H9 (cell line): Measurements from ENCODE around the gene CD7. TPM values are rescaled to one million over a fixed set of nuclear protein-coding genes. Genes with fewer than 3 reads are reported as not detected.

Source experiments
- DNase-seq: peaks from one replicate; pipeline ENCODE4 v3.0.0-alpha.2; 2017
- H2AFZ ChIP-seq: one replicate; pipeline ENCODE4 v1.6.1; 2013; ENCODE audit warnings: mild to moderate bottlenecking, low read length, control low read depth, moderate library complexity
- H2AK5ac ChIP-seq: 2 replicates; pipeline ENCODE4 v1.6.1; 2013; ENCODE audit warnings: low read length, control low read depth, mixed read lengths; ENCODE audit not compliant: insufficient read length
- H2BK120ac ChIP-seq: one replicate; pipeline ENCODE4 v1.6.1; 2013; ENCODE audit warnings: low read depth, mild to moderate bottlenecking, low read length, control low read depth, inconsistent platforms; ENCODE audit not compliant: poor library complexity, severe bottlenecking
- H2BK12ac ChIP-seq: 2 replicates; pipeline ENCODE4 v1.6.1; 2013; ENCODE audit warnings: low read length, control low read depth, mixed read lengths, low read depth; ENCODE audit not compliant: insufficient read length
- H2BK15ac ChIP-seq: 2 replicates; pipeline ENCODE4 v1.6.1; 2013; ENCODE audit warnings: low read depth, low read length, control low read depth
- H2BK20ac ChIP-seq: one replicate; pipeline ENCODE4 v1.6.1; 2013; ENCODE audit warnings: low read depth, mild to moderate bottlenecking, low read length, control low read depth, inconsistent platforms; ENCODE audit not compliant: poor library complexity, severe bottlenecking
- H2BK5ac ChIP-seq: 2 replicates; pipeline ENCODE4 v1.6.1; 2013; ENCODE audit warnings: low read length, control low read depth, mixed read lengths; ENCODE audit not compliant: insufficient read length
- H3K14ac ChIP-seq: 2 replicates; pipeline ENCODE4 v1.6.1; 2013; ENCODE audit warnings: low read length, control low read depth; ENCODE audit not compliant: insufficient read depth
- H3K18ac ChIP-seq: 2 replicates; pipeline ENCODE4 v1.6.1; 2013; ENCODE audit warnings: low read depth, mild to moderate bottlenecking, mixed read lengths, low read length, control low read depth; ENCODE audit not compliant: insufficient read length
- H3K23ac ChIP-seq: 2 replicates; pipeline ENCODE4 v1.6.1; 2013; ENCODE audit warnings: low read length, control low read depth, mixed read lengths, low read depth; ENCODE audit not compliant: insufficient read length
- H3K23me2 ChIP-seq: 2 replicates; pipeline ENCODE4 v1.6.1; 2013; ENCODE audit warnings: low read depth, mild to moderate bottlenecking, mixed read lengths, low read length, control low read depth; ENCODE audit not compliant: insufficient read length, poor library complexity, severe bottlenecking
- H3K27ac ChIP-seq: 2 replicates; pipeline ENCODE4 v1.5.1; 2013; ENCODE audit warnings: low read length, control low read depth, mixed read lengths, low read depth; ENCODE audit not compliant: insufficient read length
- H3K27me3 ChIP-seq: 2 replicates; pipeline ENCODE4 v1.6.1; 2013; ENCODE audit warnings: low read length, control low read depth, inconsistent platforms; ENCODE audit not compliant: insufficient read depth
- H3K4ac ChIP-seq: 2 replicates; pipeline ENCODE4 v1.6.1; 2013; ENCODE audit warnings: low read depth, mild to moderate bottlenecking, control low read depth, inconsistent platforms, low read length, moderate library complexity
- H3K4me1 ChIP-seq: 2 replicates; pipeline ENCODE4 v1.6.1; 2013; ENCODE audit warnings: low read length, control low read depth, inconsistent platforms; ENCODE audit not compliant: insufficient read depth
- H3K4me2 ChIP-seq: 2 replicates; pipeline ENCODE4 v1.6.1; 2013; ENCODE audit warnings: low read length, control low read depth, mixed read lengths; ENCODE audit not compliant: insufficient read length, insufficient read depth
- H3K56ac ChIP-seq: 2 replicates; pipeline ENCODE4 v1.6.1; 2013; ENCODE audit warnings: low read depth, mild to moderate bottlenecking, mixed read lengths, low read length, control low read depth; ENCODE audit not compliant: insufficient read length
- H3K79me1 ChIP-seq: 2 replicates; pipeline ENCODE4 v1.6.1; 2013; ENCODE audit warnings: low read depth, mild to moderate bottlenecking, moderate library complexity, low read length, control low read depth, inconsistent platforms; ENCODE audit not compliant: insufficient read depth, poor library complexity, severe bottlenecking
- H3K79me2 ChIP-seq: 2 replicates; pipeline ENCODE4 v1.6.1; 2013; ENCODE audit warnings: low read length, control low read depth, inconsistent platforms; ENCODE audit not compliant: insufficient read depth
- H3K9ac ChIP-seq: 2 replicates; pipeline ENCODE4 v1.6.1; 2013; ENCODE audit warnings: low read length, control low read depth, mixed read lengths; ENCODE audit not compliant: insufficient read length; ENCODE audit errors: extremely low read depth
- H3K9me3 ChIP-seq: one replicate; pipeline ENCODE4 v1.6.1; 2013; ENCODE audit warnings: low read depth, low read length, inconsistent platforms; ENCODE audit not compliant: control insufficient read depth
- H3T11ph ChIP-seq: one replicate; pipeline ENCODE4 v1.6.1; 2013; ENCODE audit warnings: mild to moderate bottlenecking, low read length, control low read depth, inconsistent platforms
- H4K20me1 ChIP-seq: one replicate; pipeline ENCODE4 v1.6.1; 2013; ENCODE audit not compliant: control insufficient read depth, insufficient read length, insufficient read depth
- H4K5ac ChIP-seq: 2 replicates; pipeline ENCODE4 v1.6.1; 2013; ENCODE audit warnings: low read depth, mild to moderate bottlenecking, mixed read lengths, low read length, control low read depth; ENCODE audit not compliant: insufficient read length
- H4K8ac ChIP-seq: replicated peaks from 2 replicates; pipeline ENCODE4 v1.6.1; 2013; ENCODE audit warnings: low read length, control low read depth, mixed read lengths, low read depth; ENCODE audit not compliant: insufficient read length
- H4K91ac ChIP-seq: 2 replicates; pipeline ENCODE4 v1.6.1; 2013; ENCODE audit warnings: low read depth, mild to moderate bottlenecking, moderate library complexity, mixed read lengths, low read length, control low read depth; ENCODE audit not compliant: insufficient read length
- H3K27ac Mint-ChIP-seq, 3 experiments: 2 replicates in 2 of 3; 3 replicates in 1 of 3; pipeline ENCODE4 v1.8.0; 2020 to 2021; ENCODE audit warnings: mixed read lengths in 3 of 3, mild to moderate bottlenecking in 1 of 3, moderate library complexity in 1 of 3
- H3K27me3 Mint-ChIP-seq: 2 replicates; pipeline ENCODE4 v1.8.0; 2021; ENCODE audit warnings: low read depth, mild to moderate bottlenecking, moderate library complexity, mixed read lengths
- H3K36me3 Mint-ChIP-seq, 3 experiments: 2 replicates in 2 of 3; 3 replicates in 1 of 3; pipeline ENCODE4 v1.8.0; 2020 to 2021; ENCODE audit warnings: low read depth in 3 of 3, mixed read lengths in 3 of 3; ENCODE audit not compliant: insufficient read depth in 1 of 3
- H3K4me1 Mint-ChIP-seq, 2 experiments: 2 replicates each; pipeline ENCODE4 v1.8.0; 2020; ENCODE audit warnings: mixed read lengths in 2 of 2
- H3K4me3 Mint-ChIP-seq, 2 experiments: 2 replicates in 1 of 2; 3 replicates in 1 of 2; pipeline ENCODE4 v1.8.0; 2020 to 2021; ENCODE audit warnings: mild to moderate bottlenecking in 2 of 2, mixed read lengths in 2 of 2, moderate library complexity in 1 of 2
- H3K9me3 Mint-ChIP-seq, 2 experiments: 2 replicates in 1 of 2; 3 replicates in 1 of 2; pipeline ENCODE4 v1.8.0; 2020; ENCODE audit warnings: mild to moderate bottlenecking in 2 of 2, mixed read lengths in 2 of 2, moderate library complexity in 1 of 2
- CTCF ChIP-seq: fragments of 200-600 bp; sonication (generic); conservative IDR thresholded peaks from 3 replicates; pipeline ENCODE4 v1.8.0; 2021; ENCODE audit warnings: antibody characterized with exemption, mild to moderate bottlenecking
- WGBS: extraction: QIAGEN DNeasy Blood & Tissue Kit; methylation state at CpG from one replicate; pipeline ENCODE4 v1.1.7; 2013; ENCODE audit warnings: missing lambda C conversion rate, low lambda C conversion rate, mixed read lengths; ENCODE audit not compliant: insufficient read length; ENCODE audit errors: extremely low coverage; 5-methylcytosine and 5-hydroxymethylcytosine counted together
- total RNA-seq: library from RNA; stranded (reverse); gene quantifications from 2 replicates; pipeline ENCODE4 v1.2.1, GENCODE V29; 2021

The CD7 gene
- total RNA-seq, 1 experiment from 2014 or later = 0.35 TPM

GRCh38 chr17:82274134-82275020 is 43.0 kb downstream of the CD7 start:
- no peak for DNase-seq

More at GRCh38 chr17:82274134-82275020, 43.0 kb downstream of the CD7 start:
- Histone ChIP-seq H3K56ac (no peak overlapping the region), H3K79me1 (peaks cover 4% of the 10 kb centered on the region), H2BK5ac (no peak overlapping the region), H3K9ac (peak overlapping the region; percentile 28), H3K4ac (no peak overlapping the region), H3K27ac (no peak overlapping the region), H2AK5ac (no peak overlapping the region), H2AFZ (no peak overlapping the region), H2BK12ac (no peak overlapping the region), H4K91ac (no peak overlapping the region), H2BK120ac (no peak overlapping the region), H3K23ac (no peak overlapping the region), H3T11ph (no peak overlapping the region), H3K14ac (peak overlapping the region; percentile 9; the same call in 1 of the 2 replicates), H3K27me3 (no peaks in the 10 kb centered on the region), H4K5ac (no peak overlapping the region), H3K23me2 (no peaks in the 10 kb centered on the region), H3K4me2 (peak overlapping the region; percentile 74), H3K18ac (no peak overlapping the region), H3K79me2 (peaks cover 30% of the 10 kb centered on the region), H3K9me3 (no peaks in the 10 kb centered on the region), H4K8ac (no peak overlapping the region), H3K4me1 (peaks cover 3% of the 10 kb centered on the region; the same call in 1 of the 2 replicates), H2BK15ac (no peak overlapping the region), H4K20me1 (no peaks in the 10 kb centered on the region), H2BK20ac (no peak overlapping the region)
- H3K4me3 Mint-ChIP-seq = peak overlapping the region; percentile 84 to 87
- H3K4me1 Mint-ChIP-seq = peaks cover 37 to 58% of the 10 kb centered on the region in 2 experiments
- H3K36me3 Mint-ChIP-seq = peaks cover 23 to 33% (median 32%) of the 10 kb centered on the region in 3 experiments; a peak in 6 of 7 replicates
- H3K27me3 Mint-ChIP-seq = peaks cover 23% of the 10 kb centered on the region
- no peak for TF ChIP-seq CTCF
- no peaks in the 10 kb centered on the region; a peak in 1 of 5 replicates for H3K9me3 Mint-ChIP-seq
- WGBS = no CpG with 5 or more reads among the region's 27 CpGs
- H3K27ac Mint-ChIP-seq = no peak overlapping the region
